MM.1S (cell line): Measurements from ENCODE around the gene ZFP36L2.
"Not testable (repeated sequence)": the region's sequence is repeated elsewhere in the genome, so short reads cannot be mapped to it uniquely, and the experiment has no call there.

Experiments used
- EZH2 ChIP-seq: fragments of 300-600 bp; sonication (generic); optimal IDR thresholded peaks from 2 replicates; pipeline ENCODE3; 2017; ENCODE audit warnings: low read depth, mild to moderate bottlenecking, antibody characterized with exemption, low read length, mixed read lengths
- TF ChIP-seq, protein P1 (sequence below): fragments of 300-600 bp; sonication (generic); IDR thresholded peaks from 2 replicates; pipeline ENCODE4 v1.5.1; 2016; ENCODE audit warnings: antibody characterized with exemption, low read length, mixed read lengths

DNA sequence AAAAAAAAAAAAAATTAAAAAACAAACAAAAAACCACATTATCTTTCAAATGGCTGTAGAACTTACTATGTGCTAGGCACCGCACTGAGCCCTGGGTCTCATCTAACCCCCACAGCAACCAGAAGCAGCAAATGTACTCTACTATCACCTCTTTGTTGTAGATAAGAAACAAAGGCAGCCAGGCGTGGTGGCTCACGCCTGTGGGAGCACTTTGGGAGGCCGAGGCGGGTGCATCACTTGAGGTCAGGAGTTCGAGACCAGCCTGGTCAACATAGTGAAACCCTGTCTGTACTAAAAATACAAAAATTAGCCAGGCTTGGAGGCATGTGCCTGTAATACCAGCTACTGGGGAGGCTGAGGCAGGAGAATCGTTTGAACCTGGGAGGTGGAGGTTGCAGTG is 36.5 kb downstream of the ZFP36L2 start:
- TF ChIP-seq, protein P1, sequence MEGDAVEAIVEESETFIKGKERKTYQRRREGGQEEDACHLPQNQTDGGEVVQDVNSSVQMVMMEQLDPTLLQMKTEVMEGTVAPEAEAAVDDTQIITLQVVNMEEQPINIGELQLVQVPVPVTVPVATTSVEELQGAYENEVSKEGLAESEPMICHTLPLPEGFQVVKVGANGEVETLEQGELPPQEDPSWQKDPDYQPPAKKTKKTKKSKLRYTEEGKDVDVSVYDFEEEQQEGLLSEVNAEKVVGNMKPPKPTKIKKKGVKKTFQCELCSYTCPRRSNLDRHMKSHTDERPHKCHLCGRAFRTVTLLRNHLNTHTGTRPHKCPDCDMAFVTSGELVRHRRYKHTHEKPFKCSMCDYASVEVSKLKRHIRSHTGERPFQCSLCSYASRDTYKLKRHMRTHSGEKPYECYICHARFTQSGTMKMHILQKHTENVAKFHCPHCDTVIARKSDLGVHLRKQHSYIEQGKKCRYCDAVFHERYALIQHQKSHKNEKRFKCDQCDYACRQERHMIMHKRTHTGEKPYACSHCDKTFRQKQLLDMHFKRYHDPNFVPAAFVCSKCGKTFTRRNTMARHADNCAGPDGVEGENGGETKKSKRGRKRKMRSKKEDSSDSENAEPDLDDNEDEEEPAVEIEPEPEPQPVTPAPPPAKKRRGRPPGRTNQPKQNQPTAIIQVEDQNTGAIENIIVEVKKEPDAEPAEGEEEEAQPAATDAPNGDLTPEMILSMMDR = not testable (repeated sequence)
- TF ChIP-seq EZH2 = not testable (repeated sequence)
